ENCODE measurements around the gene SAPCD2. TPM values are rescaled to one million over a fixed set of nuclear protein-coding genes. Genes with fewer than 3 reads are reported as not detected.

SAPCD2 gene
- total and polyA plus RNA-seq, 9 of the 15 experiments (the other 6 are each of a cell fraction or from before 2014, with no cell fraction given), result 3.4 to 91.8 (median 18.8) TPM

- TF ChIP-seq GABPA (tag; conservative IDR thresholded peaks at IDR 0.05; ENCODE audit: low read depth) (peak; percentile 64), CBX2 (IDR thresholded peaks at IDR 0.05; ENCODE audit: insufficient read depth, low read length, poor library complexity, severe bottlenecking) (no peak), ZNF253 (CRISPR knock-in tag; conservative IDR thresholded peaks at IDR 0.05) (peak; percentile 91), ZNF311 (CRISPR knock-in tag; IDR thresholded peaks at IDR 0.05) (peak; percentile 99), HMG20A (CRISPR knock-in tag; conservative IDR thresholded peaks at IDR 0.05) (peak; percentile 90), ZNF347 (CRISPR knock-in tag; IDR thresholded peaks at IDR 0.05; ENCODE audit: low read depth) (peak; percentile 97), OTX1 (CRISPR knock-in tag; IDR thresholded peaks at IDR 0.05) (peak; percentile 99), POLR2AphosphoS2 (IDR thresholded peaks at IDR 0.05; ENCODE audit: low read length) (no peak), ZKSCAN8 (CRISPR knock-in tag; IDR thresholded peaks at IDR 0.05) (peak; percentile 99), KAT2B (IDR thresholded peaks at IDR 0.05; ENCODE audit: low read depth, low read length) (no peak), BCL6 (CRISPR knock-in tag; IDR thresholded peaks at IDR 0.05) (peak; percentile 99), NR2C2 (CRISPR knock-in tag; IDR thresholded peaks at IDR 0.05) (no peak), NR2C2 (tag; IDR thresholded peaks at IDR 0.05) (peak; percentile 84), ZBTB7A (IDR thresholded peaks at IDR 0.05; ENCODE audit: borderline replicate concordance, control insufficient read depth, low read depth, low read length) (peak; percentile 11; the same call in 1 of the 2 replicates), PHTF2 (CRISPR knock-in tag; IDR thresholded peaks at IDR 0.05) (peak; percentile 49; the same call in 1 of the 2 replicates), NFIC (IDR thresholded peaks at IDR 0.05) (no peak), HLTF (IDR thresholded peaks at IDR 0.05) (no peak), CAMTA2 (CRISPR knock-in tag; conservative IDR thresholded peaks at IDR 0.05) (peak; percentile 97), ZSCAN32 (CRISPR knock-in tag; IDR thresholded peaks at IDR 0.05) (peak; percentile 85), HNRNPL (IDR thresholded peaks at IDR 0.05; ENCODE audit: low read depth, low read length) (no peak), ZNF41 (CRISPR knock-in tag; conservative IDR thresholded peaks at IDR 0.05) (peak; percentile 98), ZNF644 (tag; IDR thresholded peaks at IDR 0.05; ENCODE audit: low read depth) (peak; percentile 100), NR2F6 (CRISPR knock-in tag; IDR thresholded peaks at IDR 0.05) (peak; percentile 94), ZNF318 (IDR thresholded peaks at IDR 0.05; ENCODE audit: borderline replicate concordance in 1 of 2, low read depth in 1 of 2) (no peak)
Observed at GRCh38 chr9:137074657-137075274, 4.4 kb upstream of the SAPCD2 start (continued).

Measured in K562 (cell line).